Measurements from ENCODE around the gene AQP3. TPM values are rescaled to one million over a fixed set of nuclear protein-coding genes. Genes with fewer than 3 reads are reported as not detected.

The AQP3 gene
- total and polyA plus RNA-seq, 2 of the 13 experiments (the other 11 are each of a cell fraction or from before 2014, with no cell fraction given): 1.4 to 5.5 TPM

DNA sequence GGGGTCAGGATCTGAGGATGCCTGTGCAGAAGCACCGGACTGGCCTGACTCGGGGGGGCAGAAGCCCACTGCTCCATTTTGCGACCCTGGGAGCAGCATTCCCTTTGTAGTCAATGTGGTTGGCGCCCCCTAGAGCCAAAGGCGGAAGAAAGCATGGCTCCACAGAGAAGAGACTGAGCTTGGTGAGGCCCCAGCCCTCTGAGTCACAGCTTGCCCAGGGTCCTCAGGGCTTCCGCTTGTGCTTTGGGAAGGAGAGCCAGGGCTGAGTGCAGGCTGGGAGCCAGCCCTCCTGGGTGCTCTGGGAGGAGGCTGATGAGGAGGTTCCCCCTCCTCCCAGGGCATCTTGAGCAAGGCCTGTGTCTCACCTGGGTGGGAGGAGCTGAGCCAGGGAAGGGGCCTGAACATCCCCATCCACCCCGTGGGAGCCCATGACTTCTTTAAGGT, 5.5 kb upstream of the AQP3 start (continued):
- TF ChIP-seq, protein P1, sequence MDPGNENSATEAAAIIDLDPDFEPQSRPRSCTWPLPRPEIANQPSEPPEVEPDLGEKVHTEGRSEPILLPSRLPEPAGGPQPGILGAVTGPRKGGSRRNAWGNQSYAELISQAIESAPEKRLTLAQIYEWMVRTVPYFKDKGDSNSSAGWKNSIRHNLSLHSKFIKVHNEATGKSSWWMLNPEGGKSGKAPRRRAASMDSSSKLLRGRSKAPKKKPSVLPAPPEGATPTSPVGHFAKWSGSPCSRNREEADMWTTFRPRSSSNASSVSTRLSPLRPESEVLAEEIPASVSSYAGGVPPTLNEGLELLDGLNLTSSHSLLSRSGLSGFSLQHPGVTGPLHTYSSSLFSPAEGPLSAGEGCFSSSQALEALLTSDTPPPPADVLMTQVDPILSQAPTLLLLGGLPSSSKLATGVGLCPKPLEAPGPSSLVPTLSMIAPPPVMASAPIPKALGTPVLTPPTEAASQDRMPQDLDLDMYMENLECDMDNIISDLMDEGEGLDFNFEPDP (CRISPR knock-in tag; conservative IDR thresholded peaks at IDR 0.05): no peak
- TF ChIP-seq FOSL1 (CRISPR knock-in tag; IDR thresholded peaks at IDR 0.05; ENCODE audit: borderline replicate concordance) (no peak), MYC (CRISPR knock-in tag; IDR thresholded peaks at IDR 0.05; ENCODE audit: borderline replicate concordance) (peak; percentile 26; the same call in 1 of the 2 replicates), TGIF2 (CRISPR knock-in tag; IDR thresholded peaks at IDR 0.05) (no peak), NCOA1 (CRISPR knock-in tag; IDR thresholded peaks at IDR 0.05) (no peak), ZSCAN29 (CRISPR knock-in tag; conservative IDR thresholded peaks at IDR 0.05) (no peak), NAIF1 (CRISPR knock-in tag; IDR thresholded peaks at IDR 0.05; ENCODE audit: borderline replicate concordance) (no peak), ZNF101 (CRISPR knock-in tag; IDR thresholded peaks at IDR 0.05; ENCODE audit: borderline replicate concordance, low read depth) (no peak), ZNF83 (CRISPR knock-in tag; IDR thresholded peaks at IDR 0.05; ENCODE audit: borderline replicate concordance) (no peak; the same call in 1 of the 2 replicates), ESRRA (CRISPR knock-in tag; IDR thresholded peaks at IDR 0.05; ENCODE audit: low read depth) (no peak), ZNF484 (CRISPR knock-in tag; IDR thresholded peaks at IDR 0.05; ENCODE audit: borderline replicate concordance, low read depth) (no peak), YEATS4 (CRISPR knock-in tag; IDR thresholded peaks at IDR 0.05; ENCODE audit: borderline replicate concordance) (no peak), SOX5 (CRISPR knock-in tag; IDR thresholded peaks at IDR 0.05; ENCODE audit: borderline replicate concordance) (no peak), JARID2 (CRISPR knock-in tag; IDR thresholded peaks at IDR 0.05; ENCODE audit: insufficient replicate concordance) (no peak), ZNF10 (CRISPR knock-in tag; IDR thresholded peaks at IDR 0.05; ENCODE audit: borderline replicate concordance, low read depth) (no peak), HDAC6 (IDR thresholded peaks at IDR 0.05; ENCODE audit: low read depth, low read length) (no peak), HNF4A (CRISPR knock-in tag; IDR thresholded peaks at IDR 0.05) (no peak), HNRNPH1 (optimal IDR thresholded peaks at IDR 0.05; ENCODE audit: low read depth, low read length) (no peak), ELF3 (CRISPR knock-in tag; IDR thresholded peaks at IDR 0.05) (peak; percentile 81), PRMT3 (CRISPR knock-in tag; IDR thresholded peaks at IDR 0.05; ENCODE audit: borderline replicate concordance, low read depth) (no peak), RAD21 (CRISPR knock-in tag; IDR thresholded peaks at IDR 0.05) (peak; percentile 80), PHF21A (CRISPR knock-in tag; IDR thresholded peaks at IDR 0.05) (no peak)
- TF ChIP-seq, protein P2, sequence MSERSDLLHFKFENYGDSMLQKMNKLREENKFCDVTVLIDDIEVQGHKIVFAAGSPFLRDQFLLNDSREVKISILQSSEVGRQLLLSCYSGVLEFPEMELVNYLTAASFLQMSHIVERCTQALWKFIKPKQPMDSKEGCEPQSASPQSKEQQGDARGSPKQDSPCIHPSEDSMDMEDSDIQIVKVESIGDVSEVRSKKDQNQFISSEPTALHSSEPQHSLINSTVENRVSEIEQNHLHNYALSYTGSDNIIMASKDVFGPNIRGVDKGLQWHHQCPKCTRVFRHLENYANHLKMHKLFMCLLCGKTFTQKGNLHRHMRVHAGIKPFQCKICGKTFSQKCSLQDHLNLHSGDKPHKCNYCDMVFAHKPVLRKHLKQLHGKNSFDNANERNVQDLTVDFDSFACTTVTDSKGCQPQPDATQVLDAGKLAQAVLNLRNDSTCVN (CRISPR knock-in tag; IDR thresholded peaks at IDR 0.05; ENCODE audit: borderline replicate concordance): no peak
- TF ChIP-seq, protein P3, sequence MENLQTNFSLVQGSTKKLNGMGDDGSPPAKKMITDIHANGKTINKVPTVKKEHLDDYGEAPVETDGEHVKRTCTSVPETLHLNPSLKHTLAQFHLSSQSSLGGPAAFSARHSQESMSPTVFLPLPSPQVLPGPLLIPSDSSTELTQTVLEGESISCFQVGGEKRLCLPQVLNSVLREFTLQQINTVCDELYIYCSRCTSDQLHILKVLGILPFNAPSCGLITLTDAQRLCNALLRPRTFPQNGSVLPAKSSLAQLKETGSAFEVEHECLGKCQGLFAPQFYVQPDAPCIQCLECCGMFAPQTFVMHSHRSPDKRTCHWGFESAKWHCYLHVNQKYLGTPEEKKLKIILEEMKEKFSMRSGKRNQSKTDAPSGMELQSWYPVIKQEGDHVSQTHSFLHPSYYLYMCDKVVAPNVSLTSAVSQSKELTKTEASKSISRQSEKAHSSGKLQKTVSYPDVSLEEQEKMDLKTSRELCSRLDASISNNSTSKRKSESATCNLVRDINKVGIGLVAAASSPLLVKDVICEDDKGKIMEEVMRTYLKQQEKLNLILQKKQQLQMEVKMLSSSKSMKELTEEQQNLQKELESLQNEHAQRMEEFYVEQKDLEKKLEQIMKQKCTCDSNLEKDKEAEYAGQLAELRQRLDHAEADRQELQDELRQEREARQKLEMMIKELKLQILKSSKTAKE (CRISPR knock-in tag; IDR thresholded peaks at IDR 0.05; ENCODE audit: borderline replicate concordance): no peak
- TF ChIP-seq, protein P4, sequence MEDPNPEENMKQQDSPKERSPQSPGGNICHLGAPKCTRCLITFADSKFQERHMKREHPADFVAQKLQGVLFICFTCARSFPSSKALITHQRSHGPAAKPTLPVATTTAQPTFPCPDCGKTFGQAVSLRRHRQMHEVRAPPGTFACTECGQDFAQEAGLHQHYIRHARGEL (CRISPR knock-in tag; IDR thresholded peaks at IDR 0.05): no peak
- TF ChIP-seq, protein P5, sequence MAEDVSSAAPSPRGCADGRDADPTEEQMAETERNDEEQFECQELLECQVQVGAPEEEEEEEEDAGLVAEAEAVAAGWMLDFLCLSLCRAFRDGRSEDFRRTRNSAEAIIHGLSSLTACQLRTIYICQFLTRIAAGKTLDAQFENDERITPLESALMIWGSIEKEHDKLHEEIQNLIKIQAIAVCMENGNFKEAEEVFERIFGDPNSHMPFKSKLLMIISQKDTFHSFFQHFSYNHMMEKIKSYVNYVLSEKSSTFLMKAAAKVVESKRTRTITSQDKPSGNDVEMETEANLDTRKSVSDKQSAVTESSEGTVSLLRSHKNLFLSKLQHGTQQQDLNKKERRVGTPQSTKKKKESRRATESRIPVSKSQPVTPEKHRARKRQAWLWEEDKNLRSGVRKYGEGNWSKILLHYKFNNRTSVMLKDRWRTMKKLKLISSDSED (CRISPR knock-in tag; IDR thresholded peaks at IDR 0.05): no peak

All from HepG2 (cell line).